Measurements from ENCODE around the gene GMEB2. TPM values are rescaled to one million over a fixed set of nuclear protein-coding genes. Genes with fewer than 3 reads are reported as not detected.

The GMEB2 gene
- total and polyA plus RNA-seq, 10 of the 15 experiments (the other 5 are each of a cell fraction or from before 2014, with no cell fraction given) = 0.08 to 15.1 (median 6.9) TPM

- TF ChIP-seq BCLAF1 (IDR thresholded peaks at IDR 0.05) = no peak
- no peak for TF ChIP-seq ZSCAN29 (IDR thresholded peaks at IDR 0.05)
- TF ChIP-seq STAT1 (conservative IDR thresholded peaks at IDR 0.05) = peak; percentile 92; the same call in 1 of the 2 replicates
- peak; percentile 65; the same call in 1 of the 2 replicates for TF ChIP-seq RB1 (IDR thresholded peaks at IDR 0.05; ENCODE audit: borderline replicate concordance)
- no peak for TF ChIP-seq PBX3 (IDR thresholded peaks at IDR 0.05; ENCODE audit: insufficient replicate concordance, low read depth, low read length)
- TF ChIP-seq NRF1 (conservative IDR thresholded peaks at IDR 0.05; ENCODE audit: low read depth, low read length) = peak; percentile 63
- no peak for TF ChIP-seq NFYA (IDR thresholded peaks at IDR 0.05; ENCODE audit: borderline replicate concordance, low read depth, low read length)
- TF ChIP-seq BCL3 (IDR thresholded peaks at IDR 0.05; ENCODE audit: borderline replicate concordance, insufficient read depth, low read depth, low read length, poor library complexity, severe bottlenecking) = no peak
- TF ChIP-seq E2F4 (IDR thresholded peaks at IDR 0.05; ENCODE audit: low read depth, low read length) = no peak
- TF ChIP-seq ATF2 (IDR thresholded peaks at IDR 0.05; ENCODE audit: low read length) = no peak
- TF ChIP-seq MEF2A (IDR thresholded peaks at IDR 0.05; ENCODE audit: insufficient read depth, low read depth, low read length) = no peak
- TF ChIP-seq POLR2A (IDR thresholded peaks at IDR 0.05; ENCODE audit: low read depth, low read length) = peak; percentile 92
- TF ChIP-seq USF2 (IDR thresholded peaks at IDR 0.05; ENCODE audit: borderline replicate concordance, low read depth, low read length) = no peak
- TF ChIP-seq ZZZ3 (IDR thresholded peaks at IDR 0.05; ENCODE audit: control insufficient read depth, insufficient read length, low read depth) = no peak
- TF ChIP-seq SMC3 (IDR thresholded peaks at IDR 0.05; ENCODE audit: borderline replicate concordance, low read length) = no peak
- TF ChIP-seq SMAD5 (IDR thresholded peaks at IDR 0.05; ENCODE audit: low read depth) = peak; percentile 79; the same call in 1 of the 2 replicates
- no peak for TF ChIP-seq SREBF1 (IDR thresholded peaks at IDR 0.05; ENCODE audit: low read length)
- no peak for TF ChIP-seq STAT3 (IDR thresholded peaks at IDR 0.05; ENCODE audit: low read depth, low read length)
- peak; percentile 92 for TF ChIP-seq ZNF207 (IDR thresholded peaks at IDR 0.05; ENCODE audit: borderline replicate concordance)
Observed at GRCh38 chr20:63627129-63627750, 339 bp upstream of the GMEB2 start (continued).
